Trophoblast cell (in vitro differentiated cells and primary cell): ENCODE data around the gene GRID1.

Experiments
- DNase-seq, 2 donors: peaks; one replicate each; pipeline ENCODE4 v3.0.0-alpha.2; 2016
- H2AFZ ChIP-seq: 2 replicates; pipeline ENCODE4 v1.6.1; 2013; ENCODE audit warnings: low read length, moderate library complexity, mild to moderate bottlenecking; ENCODE audit not compliant: insufficient read depth, poor library complexity
- H2AK5ac ChIP-seq: 2 replicates; pipeline ENCODE4 v1.6.1; 2013; ENCODE audit warnings: mild to moderate bottlenecking, low read length
- H2BK120ac ChIP-seq: 2 replicates; pipeline ENCODE4 v1.6.1; 2013; ENCODE audit warnings: low read length, mild to moderate bottlenecking, moderate library complexity; ENCODE audit not compliant: insufficient read depth, poor library complexity
- H2BK12ac ChIP-seq: 2 replicates; pipeline ENCODE4 v1.6.1; 2013; ENCODE audit warnings: mild to moderate bottlenecking, low read length, moderate library complexity
- H2BK5ac ChIP-seq: 2 replicates; pipeline ENCODE4 v1.6.1; 2013; ENCODE audit warnings: low read length, low read depth, moderate library complexity, mild to moderate bottlenecking; ENCODE audit not compliant: poor library complexity
- H3K14ac ChIP-seq: 2 replicates; pipeline ENCODE4 v1.6.1; 2013; ENCODE audit warnings: mild to moderate bottlenecking, low read length
- H3K18ac ChIP-seq: 2 replicates; pipeline ENCODE4 v1.6.1; 2013; ENCODE audit warnings: mild to moderate bottlenecking, low read length
- H3K23ac ChIP-seq: 2 replicates; pipeline ENCODE4 v1.6.1; 2013; ENCODE audit warnings: low read length
- H3K27ac ChIP-seq: 2 replicates; pipeline ENCODE4 v1.5.1; 2013; ENCODE audit warnings: low read depth, mild to moderate bottlenecking, inconsistent platforms, low read length, moderate library complexity
- H3K27me3 ChIP-seq: 2 replicates; pipeline ENCODE4 v1.6.1; 2013; ENCODE audit warnings: inconsistent platforms, mild to moderate bottlenecking, low read length, moderate library complexity; ENCODE audit not compliant: insufficient read depth
- H3K36me3 ChIP-seq, 2 experiments: 1 replicate in 1 of 2; 2 replicates in 1 of 2; pipeline ENCODE4 v1.6.1; 2013; ENCODE audit warnings: low read length in 2 of 2, mild to moderate bottlenecking in 2 of 2, moderate library complexity in 1 of 2; ENCODE audit not compliant: insufficient read depth in 2 of 2, control insufficient read depth in 1 of 2
- H3K4ac ChIP-seq: 2 replicates; pipeline ENCODE4 v1.6.1; 2013; ENCODE audit warnings: low read depth, mild to moderate bottlenecking, low read length, moderate library complexity
- H3K4me1 ChIP-seq, 2 experiments: 1 replicate in 1 of 2; 2 replicates in 1 of 2; pipeline ENCODE4 v1.6.1; 2013; ENCODE audit warnings: low read length in 2 of 2, mild to moderate bottlenecking in 2 of 2, moderate library complexity in 1 of 2; ENCODE audit not compliant: insufficient read depth in 2 of 2, control insufficient read depth in 1 of 2
- H3K4me2 ChIP-seq: 2 replicates; pipeline ENCODE4 v1.6.1; 2013; ENCODE audit warnings: inconsistent platforms, mild to moderate bottlenecking, low read length, moderate library complexity
- H3K4me3 ChIP-seq: 2 replicates; pipeline ENCODE4 v1.5.1; 2013; ENCODE audit warnings: mild to moderate bottlenecking, low read depth, low read length, inconsistent platforms
- H3K79me1 ChIP-seq: one replicate; pipeline ENCODE4 v1.6.1; 2013; ENCODE audit warnings: low read length
- H3K79me2 ChIP-seq: 2 replicates; pipeline ENCODE4 v1.6.1; 2013; ENCODE audit warnings: low read length, mild to moderate bottlenecking; ENCODE audit not compliant: control insufficient read depth, insufficient read depth, poor library complexity
- H3K9ac ChIP-seq: 2 replicates; pipeline ENCODE4 v1.6.1; 2013; ENCODE audit warnings: mild to moderate bottlenecking, low read length
- H3K9me3 ChIP-seq: 2 replicates; pipeline ENCODE4 v1.6.1; 2013; ENCODE audit warnings: low read depth, mild to moderate bottlenecking, control low read depth, inconsistent platforms, low read length; ENCODE audit not compliant: insufficient read depth
- H4K12ac ChIP-seq: 2 replicates; pipeline ENCODE4 v1.6.1; 2013; ENCODE audit warnings: low read depth, mild to moderate bottlenecking, low read length, moderate library complexity
- H4K8ac ChIP-seq: 2 replicates; pipeline ENCODE4 v1.6.1; 2013; ENCODE audit warnings: low read depth, mild to moderate bottlenecking, low read length, moderate library complexity
- H4K91ac ChIP-seq: one replicate; pipeline ENCODE4 v1.6.1; 2013; ENCODE audit warnings: low read depth, mild to moderate bottlenecking, low read length, moderate library complexity
- WGBS: extraction: QIAGEN DNeasy Blood & Tissue Kit; methylation state at CpG from one replicate; pipeline ENCODE4 v1.1.7; 2013; ENCODE audit warnings: missing lambda C conversion rate; ENCODE audit not compliant: insufficient read length, insufficient coverage; ENCODE audit errors: extremely low coverage; 5-methylcytosine and 5-hydroxymethylcytosine counted together

Gene GRID1

DNA sequence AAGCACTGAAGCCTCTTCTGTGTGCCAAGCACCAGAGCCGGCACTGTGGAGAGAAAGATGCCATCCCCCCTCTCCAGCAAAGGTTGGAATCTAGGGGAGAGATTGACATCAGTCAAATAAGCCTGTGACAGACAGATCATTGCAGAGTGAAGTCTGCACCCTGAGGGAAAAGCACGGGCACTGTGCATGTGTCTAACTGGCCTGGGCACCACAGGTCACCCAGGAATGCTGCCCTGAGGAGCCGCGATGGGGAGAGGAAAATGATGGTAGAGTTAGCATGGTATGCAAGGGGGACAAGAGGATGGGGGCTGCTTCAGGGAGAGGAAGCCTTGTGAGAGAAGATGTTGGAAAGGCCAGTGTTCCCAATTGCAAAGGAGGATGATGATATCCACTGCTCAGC lies 261.0 kb downstream of the GRID1 start:
- no peak overlapping the region for H3K27ac ChIP-seq
- no peak overlapping the region for H2BK5ac ChIP-seq
- no peak for DNase-seq
- H4K91ac ChIP-seq: no peak overlapping the region
- no peak overlapping the region for H3K14ac ChIP-seq
- no peak overlapping the region for H4K8ac ChIP-seq
- no peaks in the 10 kb centered on the region for H3K79me2 ChIP-seq
- H3K9ac ChIP-seq: no peak overlapping the region
- no peak overlapping the region for H3K4me3 ChIP-seq
- no peak overlapping the region for H3K18ac ChIP-seq
- H3K4ac ChIP-seq: no peak overlapping the region
- no CpG with 5 or more reads among the region's 4 CpGs for WGBS
- no peaks in the 10 kb centered on the region for H3K4me1 ChIP-seq
- H3K36me3 ChIP-seq: no peaks in the 10 kb centered on the region
- H3K79me1 ChIP-seq: no peaks in the 10 kb centered on the region
- no peak overlapping the region for H3K23ac ChIP-seq
- H2BK120ac ChIP-seq: no peak overlapping the region
- H3K27me3 ChIP-seq: no peaks in the 10 kb centered on the region
- H4K12ac ChIP-seq: no peak overlapping the region
- H2AK5ac ChIP-seq: no peak overlapping the region
- H3K9me3 ChIP-seq: no peaks in the 10 kb centered on the region
- H2AFZ ChIP-seq: no peak overlapping the region
- no peak overlapping the region for H2BK12ac ChIP-seq
- no peak overlapping the region for H3K4me2 ChIP-seq

GRCh38 chr10:86105181-86105580 lies 261.4 kb downstream of the GRID1 start:
- no peak overlapping the region for H3K9ac ChIP-seq
- no peak overlapping the region for H3K27ac ChIP-seq
- H3K4ac ChIP-seq: no peak overlapping the region
- H2BK120ac ChIP-seq: no peak overlapping the region
- H3K9me3 ChIP-seq: no peaks in the 10 kb centered on the region
- H3K18ac ChIP-seq: no peak overlapping the region
- no peak overlapping the region for H3K4me2 ChIP-seq
- H2BK5ac ChIP-seq: no peak overlapping the region
- no peaks in the 10 kb centered on the region for H3K36me3 ChIP-seq
- H3K23ac ChIP-seq: no peak overlapping the region
- no peaks in the 10 kb centered on the region for H3K79me1 ChIP-seq
- H3K4me1 ChIP-seq: no peaks in the 10 kb centered on the region
- H2AK5ac ChIP-seq: no peak overlapping the region
- H3K27me3 ChIP-seq: no peaks in the 10 kb centered on the region
- no peak overlapping the region for H4K8ac ChIP-seq
- no peak overlapping the region for H2AFZ ChIP-seq
- no peak overlapping the region for H3K4me3 ChIP-seq
- no peak overlapping the region for H4K91ac ChIP-seq
- no CpG with 5 or more reads among the region's 4 CpGs for WGBS
- no peak overlapping the region for H4K12ac ChIP-seq
- H2BK12ac ChIP-seq: no peak overlapping the region
- H3K14ac ChIP-seq: no peak overlapping the region
- H3K79me2 ChIP-seq: no peaks in the 10 kb centered on the region
- DNase-seq: no peak

GRCh38 chr10:86104611-86105145 lies 261.9 kb downstream of the GRID1 start:
- no CpG with 5 or more reads among the region's 7 CpGs for WGBS
- Histone ChIP-seq H2BK120ac (no peak overlapping the region), H2BK12ac (no peak overlapping the region)

GRCh38 chr10:86104156-86104555 lies 262.4 kb downstream of the GRID1 start:
- no peak for DNase-seq
- Histone ChIP-seq H3K23ac (no peak overlapping the region), H3K4me2 (no peak overlapping the region), H2BK120ac (no peak overlapping the region), H4K91ac (no peak overlapping the region), H2BK5ac (no peak overlapping the region), H2BK12ac (no peak overlapping the region), H3K18ac (no peak overlapping the region), H3K27me3 (no peaks in the 10 kb centered on the region), H4K8ac (no peak overlapping the region), H2AK5ac (no peak overlapping the region), H3K79me1 (no peaks in the 10 kb centered on the region), H3K9ac (no peak overlapping the region), H4K12ac (no peak overlapping the region), H3K4me1 (no peaks in the 10 kb centered on the region), H3K4ac (no peak overlapping the region), H3K79me2 (no peaks in the 10 kb centered on the region), H3K27ac (no peak overlapping the region), H3K4me3 (no peak overlapping the region), H3K9me3 (no peaks in the 10 kb centered on the region), H3K36me3 (no peaks in the 10 kb centered on the region), H2AFZ (no peak overlapping the region), H3K14ac (no peak overlapping the region)
- WGBS: no CpG with 5 or more reads among the region's 5 CpGs

More at GRCh38 chr10:86104611-86105145, 261.9 kb downstream of the GRID1 start:
- Histone ChIP-seq H3K4ac (no peak overlapping the region), H3K18ac (no peak overlapping the region), H3K4me1 (no peaks in the 10 kb centered on the region), H3K79me1 (no peaks in the 10 kb centered on the region), H2AFZ (no peak overlapping the region), H4K12ac (no peak overlapping the region), H3K23ac (no peak overlapping the region), H3K9me3 (no peaks in the 10 kb centered on the region), H3K4me2 (no peak overlapping the region), H2AK5ac (no peak overlapping the region), H2BK5ac (no peak overlapping the region), H4K91ac (no peak overlapping the region), H3K9ac (no peak overlapping the region), H3K36me3 (no peaks in the 10 kb centered on the region), H3K4me3 (no peak overlapping the region), H3K27me3 (no peaks in the 10 kb centered on the region), H4K8ac (no peak overlapping the region), H3K27ac (no peak overlapping the region), H3K79me2 (no peaks in the 10 kb centered on the region), H3K14ac (no peak overlapping the region)
- DNase-seq: no peak
